A549 (cell line): ENCODE results near the gene ZNF800. TPM values are rescaled to one million over a fixed set of nuclear protein-coding genes. Genes with fewer than 3 reads are reported as not detected.

Experiments
- ATAC-seq, 2 experiments: fragments of 200-7000 bp in 1 of 2; fragments of >200 bp in 1 of 2; cut with Nextera tagmentation in 1 of 2; cut with Tn5 transposase in 1 of 2; 3 replicates each; pipeline versions ENCODE4 v1.8.0 to v1.9.1; 2018 to 2020; ENCODE audit warnings: mild to moderate bottlenecking in 1 of 2, moderate library complexity in 1 of 2
- CTCF ChIA-PET: fragments of 300-600 bp; sonication (Branson Sonifier 250); formaldehyde crosslinking; extraction: SDS; loops from one replicate; lab custom pipeline; 2021; ENCODE audit warnings: antibody characterized with exemption, inconsistent platforms; lab: Yijun Ruan, JAX
- POLR2A ChIA-PET: fragments of 350-600 bp; formaldehyde crosslinking; extraction: SDS; loops from one replicate; lab custom pipeline; 2021; ENCODE audit warnings: antibody characterized with exemption, inconsistent platforms; lab: Yijun Ruan, JAX
- DNase-seq, 2 experiments: peaks; one replicate each; pipeline versions ENCODE4 v3.0.0 to v3.0.0-alpha.2; 2011 to 2016; ENCODE audit warnings: low read depth in 1 of 2, low spot score in 1 of 2
- FAIRE-seq: peaks from 2 replicates; lab custom pipeline; 2011; peaks lifted over from hg19 to GRCh38; lab: Jason Lieb, UNC
- H3K27ac ChIP-seq, 2 experiments: fragments of >200 bp; sonication (Bioruptor Twin); formaldehyde crosslinking; 3 replicates each; pipeline ENCODE4 v1.5.1; 2016 to 2017
- H3K4me1 ChIP-seq: fragments of >200 bp; sonication (Bioruptor Twin); formaldehyde crosslinking; 3 replicates; pipeline ENCODE4 v1.6.1; 2016
- H3K4me2 ChIP-seq: fragments of >200 bp; sonication (Bioruptor Twin); formaldehyde crosslinking; 3 replicates; pipeline ENCODE4 v1.6.1; 2016
- H3K4me3 ChIP-seq: fragments of >200 bp; sonication (Bioruptor Twin); formaldehyde crosslinking; 3 replicates; pipeline ENCODE4 v1.5.1; 2016
- H3K9me3 ChIP-seq: fragments of >200 bp; sonication (Bioruptor Twin); formaldehyde crosslinking; 3 replicates; pipeline ENCODE4 v1.6.1; 2016
- BCL3 ChIP-seq: fragments of >200 bp; sonication (Bioruptor Twin); formaldehyde crosslinking; IDR thresholded peaks from 3 replicates; pipeline ENCODE4 v1.6.1; 2016
- CBX8 ChIP-seq: fragments of 200-600 bp; sonication (generic); IDR thresholded peaks from 2 replicates; pipeline ENCODE4 v1.6.1; 2016
- E2F6 ChIP-seq: IDR thresholded peaks from 2 replicates; pipeline ENCODE4 v1.6.1; 2012; ENCODE audit warnings: low read depth, borderline replicate concordance
- EHMT2 ChIP-seq: fragments of 200-600 bp; sonication (generic); IDR thresholded peaks from 2 replicates; pipeline ENCODE4 v1.6.1; 2016; ENCODE audit warnings: antibody characterized with exemption, low read depth, mild to moderate bottlenecking, moderate library complexity
- ESRRA ChIP-seq: fragments of 150-350 bp; IDR thresholded peaks from 2 replicates; pipeline ENCODE4 v1.6.1; 2014; ENCODE audit warnings: mild to moderate bottlenecking, low read length, borderline replicate concordance
- GATA3 ChIP-seq: IDR thresholded peaks from 2 replicates; pipeline ENCODE4 v1.6.1; 2012; ENCODE audit warnings: borderline replicate concordance
- HOXA7 ChIP-seq: fragments of 250-450 bp; sonication (Bioruptor Pico); IDR thresholded peaks from 2 replicates; pipeline ENCODE4 v1.5.0; 2020; ENCODE audit warnings: mild to moderate bottlenecking, moderate library complexity
- JUNB ChIP-seq: fragments of >200 bp; sonication (Bioruptor Twin); formaldehyde crosslinking; IDR thresholded peaks from 2 replicates; pipeline ENCODE4 v1.6.1; 2016
- KDM1A ChIP-seq: fragments of 200-600 bp; sonication (generic); IDR thresholded peaks from 2 replicates; pipeline ENCODE4 v1.6.1; 2016; ENCODE audit warnings: low read depth, mild to moderate bottlenecking
- NR3C1 ChIP-seq: fragments of >200 bp; sonication (Bioruptor Twin); formaldehyde crosslinking; IDR thresholded peaks from 3 replicates; pipeline ENCODE4 v1.6.1; 2017
- PBX3 ChIP-seq: IDR thresholded peaks from 2 replicates; pipeline ENCODE4 v1.6.1; 2012
- POLR2AphosphoS2 ChIP-seq: conservative IDR thresholded peaks from 2 replicates; pipeline ENCODE4 v1.6.1; 2012; ENCODE audit warnings: low read length, improper control_type of control experiment, inconsistent platforms
- RAD21 ChIP-seq, 2 experiments: fragments of >200 bp in 1 of 2; sonication (Bioruptor Twin) in 1 of 2; formaldehyde crosslinking in 1 of 2; IDR thresholded peaks in 1 of 2; conservative IDR thresholded peaks in 1 of 2; 2 replicates in 1 of 2; 3 replicates in 1 of 2; pipeline ENCODE4 v1.6.1; 2012 to 2018; ENCODE audit warnings: inconsistent platforms in 1 of 2
- RCOR1 ChIP-seq: fragments of 150-350 bp; IDR thresholded peaks from 2 replicates; pipeline ENCODE4 v1.6.1; 2014; ENCODE audit warnings: antibody characterized with exemption, low read length, low read depth
- REST ChIP-seq: fragments of 200-600 bp; sonication (generic); IDR thresholded peaks from 2 replicates; pipeline ENCODE4 v1.6.1; 2016; ENCODE audit warnings: antibody characterized with exemption, mild to moderate bottlenecking, moderate library complexity
- RNF2 ChIP-seq: fragments of 200-600 bp; sonication (generic); IDR thresholded peaks from 2 replicates; pipeline ENCODE4 v1.6.1; 2016; ENCODE audit warnings: low read depth, mild to moderate bottlenecking, antibody characterized with exemption, moderate library complexity, borderline replicate concordance
- ZC3H11A ChIP-seq: fragments of 450-650 bp; IDR thresholded peaks from 2 replicates; pipeline ENCODE4 v1.6.1; 2014; ENCODE audit warnings: antibody characterized with exemption, mild to moderate bottlenecking
- WGBS: methylation state at CpG from one replicate; pipeline ENCODE4 v1.1.6; 2017; ENCODE audit errors: missing lambda C conversion rate; 5-methylcytosine and 5-hydroxymethylcytosine counted together
- polyA plus RNA-seq, 4 experiments: library from polyadenylated mRNA; depleted of rRNA in 3 of 4; stranded (reverse); fragments of >200 nt; fragmentation: RNase III in 1 of 4; extraction: RNeasy Plus Mini Kit Qiagen cat#74134 plus additional on column Dnase treatment in 1 of 4; gene quantifications; 2 replicates in 3 of 4; 3 replicates in 1 of 4; pipeline ENCODE4 v1.2.3, GENCODE V29; 2011 to 2017

ZNF800 gene
- polyA plus RNA-seq, 2 of the 4 experiments (the other 2 are of a cell fraction): 8.7 to 17.2 TPM

GRCh38 chr7:127392566-127393367 lies at the start of gene ZNF800 (continued):
- no peak for TF ChIP-seq EHMT2
- no peak for TF ChIP-seq NR3C1
- no peak for TF ChIP-seq REST

- ATAC-seq: no peak
- Histone ChIP-seq H3K4me3 (no peak overlapping the region), H3K4me1 (peaks cover 8% of the 10 kb centered on the region; the same call in 1 of the 3 replicates), H3K4me2 (no peak overlapping the region), H3K27ac (no peak overlapping the region), H3K9me3 (no peaks in the 10 kb centered on the region)
- 49% methylated on average over 2 of the region's 2 CpGs for WGBS
- FAIRE-seq: no peak
- DNase-seq: no peak
- CTCF ChIA-PET: no interaction called here
- no peak for TF ChIP-seq POLR2AphosphoS2
- no peak for TF ChIP-seq E2F6
- TF ChIP-seq GATA3: no peak
- no peak for TF ChIP-seq HOXA7 (CRISPR knock-in tag)
- no peak for TF ChIP-seq KDM1A
- TF ChIP-seq ESRRA: no peak
- TF ChIP-seq CBX8: no peak
- TF ChIP-seq REST: no peak
- no peak for TF ChIP-seq RAD21 (conservative IDR thresholded peaks at IDR 0.05 in 1 of 2, IDR thresholded peaks at IDR 0.05 in 1 of 2)
- no peak for TF ChIP-seq ZC3H11A
- TF ChIP-seq BCL3: no peak
- TF ChIP-seq JUNB: no peak
- no peak for TF ChIP-seq RCOR1
- TF ChIP-seq PBX3: no peak
- no peak for TF ChIP-seq RNF2
- POLR2A ChIA-PET: no interaction called here
Measured at GRCh38 chr7:127440206-127440605, 47.7 kb upstream of the ZNF800 start.
